ENCODE measurements around the gene PABPN1. TPM values are rescaled to one million over a fixed set of nuclear protein-coding genes. Genes with fewer than 3 reads are reported as not detected.

PABPN1 gene
- total and polyA plus RNA-seq, 2 of the 13 experiments (the other 11 are each of a cell fraction or from before 2014, with no cell fraction given), result 233 to 524 TPM

GRCh38 chr14:23326491-23327332, 5.5 kb downstream of the PABPN1 start (continued):
- no peak for TF ChIP-seq TFDP1 (CRISPR knock-in tag; IDR thresholded peaks at IDR 0.05; ENCODE audit: borderline replicate concordance)
- TF ChIP-seq ATF5 (CRISPR knock-in tag; IDR thresholded peaks at IDR 0.05; ENCODE audit: low read depth), result no peak
- peak; percentile 41 for TF ChIP-seq ZC3H4 (CRISPR knock-in tag; IDR thresholded peaks at IDR 0.05; ENCODE audit: borderline replicate concordance)
- no peak for TF ChIP-seq ZNF841 (CRISPR knock-in tag; IDR thresholded peaks at IDR 0.05; ENCODE audit: borderline replicate concordance)
- TF ChIP-seq ZNF207 (IDR thresholded peaks at IDR 0.05; ENCODE audit: borderline replicate concordance), result no peak
- TF ChIP-seq MXI1 (IDR thresholded peaks at IDR 0.05; ENCODE audit: borderline replicate concordance, low read depth, low read length), result no peak
- 0 out of 2 replicates have a peak, but pooled peaks have one; percentile 1 for TF ChIP-seq ZNF224 (CRISPR knock-in tag; IDR thresholded peaks at IDR 0.05)
- no peak; the same call in 1 of the 2 replicates for TF ChIP-seq ZNF891 (CRISPR knock-in tag; IDR thresholded peaks at IDR 0.05)
- no peak; the same call in 1 of the 2 replicates for TF ChIP-seq DR1 (CRISPR knock-in tag; IDR thresholded peaks at IDR 0.05)
- TF ChIP-seq ZNF720 (CRISPR knock-in tag; IDR thresholded peaks at IDR 0.05), result no peak
- TF ChIP-seq HHEX (CRISPR knock-in tag; IDR thresholded peaks at IDR 0.05), result no peak
- no peak for TF ChIP-seq ZNF776 (CRISPR knock-in tag; IDR thresholded peaks at IDR 0.05)
- no peak for TF ChIP-seq ATF7 (IDR thresholded peaks at IDR 0.05)
- no peak for TF ChIP-seq ATF7 (CRISPR knock-in tag; IDR thresholded peaks at IDR 0.05)
- 0 out of 2 replicates have a peak, but pooled peaks have one; percentile 6 for TF ChIP-seq BCL6 (CRISPR knock-in tag; IDR thresholded peaks at IDR 0.05)
- no peak for TF ChIP-seq ZMAT3 (CRISPR knock-in tag; conservative IDR thresholded peaks at IDR 0.05)
- peak; percentile 86 for TF ChIP-seq RBFOX2 (IDR thresholded peaks at IDR 0.05; ENCODE audit: low read depth, low read length)
- no peak for TF ChIP-seq ZBTB1 (CRISPR knock-in tag; IDR thresholded peaks at IDR 0.05; ENCODE audit: borderline replicate concordance)
- TF ChIP-seq ADNP (CRISPR knock-in tag; IDR thresholded peaks at IDR 0.05), result no peak
- no peak for TF ChIP-seq ELK4 (CRISPR knock-in tag; IDR thresholded peaks at IDR 0.05; ENCODE audit: borderline replicate concordance)
- peak; percentile 25; the same call in 1 of the 2 replicates for TF ChIP-seq FOXJ3 (CRISPR knock-in tag; IDR thresholded peaks at IDR 0.05; ENCODE audit: borderline replicate concordance)
- 0 out of 2 replicates have a peak, but pooled peaks have one; percentile 48 for TF ChIP-seq CREB3 (CRISPR knock-in tag; IDR thresholded peaks at IDR 0.05)
- no peak for TF ChIP-seq GLI4 (CRISPR knock-in tag; IDR thresholded peaks at IDR 0.05; ENCODE audit: borderline replicate concordance)
